ENCODE data around the gene BTNL8. TPM values are rescaled to one million over a fixed set of nuclear protein-coding genes. Genes with fewer than 3 reads are reported as not detected.

Gene BTNL8
- total RNA-seq, 3 donors from 2014 or later: 0.15 to 0.16 TPM; not detected in 1

- Histone ChIP-seq H3K27ac (no peak overlapping the region), H3K9me3 (no peaks in the 10 kb centered on the region), H3K27me3 (no peaks in the 10 kb centered on the region), H3K4me1 (no peaks in the 10 kb centered on the region), H3K36me3 (no peaks in the 10 kb centered on the region), H3K4me3 (no peak overlapping the region)
- no peak for TF ChIP-seq CTCF (IDR thresholded peaks at IDR 0.05)
- no peak for TF ChIP-seq POLR2A (IDR thresholded peaks at IDR 0.05)
- no peak for TF ChIP-seq POLR2AphosphoS5 (IDR thresholded peaks at IDR 0.05)
- DNase-seq (ENCODE audit: low spot score in 2 of 2): no peak
- intact Hi-C loops (cut with DNase I; ENCODE audit: low total_unique reads): no loop called here
Measured at GRCh38 chr5:180914646-180915045, 15.7 kb downstream of the BTNL8 start.

- Histone ChIP-seq H3K9me3 (no peaks in the 10 kb centered on the region), H3K27ac (no peak overlapping the region), H3K4me3 (no peak overlapping the region), H3K36me3 (no peaks in the 10 kb centered on the region), H3K27me3 (no peaks in the 10 kb centered on the region), H3K4me1 (no peaks in the 10 kb centered on the region)
- intact Hi-C loops (cut with DNase I; ENCODE audit: low total_unique reads): no loop called here
- no peak for TF ChIP-seq CTCF (IDR thresholded peaks at IDR 0.05)
- TF ChIP-seq POLR2AphosphoS5 (IDR thresholded peaks at IDR 0.05): no peak
- TF ChIP-seq POLR2A (IDR thresholded peaks at IDR 0.05): no peak
- no peak for DNase-seq (ENCODE audit: low spot score in 2 of 2)
Measured at GRCh38 chr5:180915924-180916323, 17.0 kb downstream of the BTNL8 start.

- Histone ChIP-seq H3K4me1 (no peaks in the 10 kb centered on the region), H3K4me3 (no peak overlapping the region), H3K9me3 (peaks cover 0 to 10% of the 10 kb centered on the region in 2 donors), H3K36me3 (no peaks in the 10 kb centered on the region), H3K27me3 (no peaks in the 10 kb centered on the region), H3K27ac (no peak overlapping the region)
- DNase-seq (ENCODE audit: low spot score in 2 of 2): no peak
- TF ChIP-seq POLR2AphosphoS5 (IDR thresholded peaks at IDR 0.05) (no peak), POLR2A (IDR thresholded peaks at IDR 0.05) (no peak), CTCF (IDR thresholded peaks at IDR 0.05) (no peak)
- intact Hi-C loops (cut with DNase I; ENCODE audit: low total_unique reads): no loop called here
Measured at GRCh38 chr5:180918380-180918779, 19.4 kb downstream of the BTNL8 start.

- intact Hi-C loops (cut with DNase I; ENCODE audit: low total_unique reads): no loop called here
- H3K27ac ChIP-seq: no peak overlapping the region
- no peaks in the 10 kb centered on the region for H3K27me3 ChIP-seq
- H3K4me1 ChIP-seq: no peaks in the 10 kb centered on the region
- peaks cover 5 to 14% of the 10 kb centered on the region in 2 donors for H3K9me3 ChIP-seq
- H3K36me3 ChIP-seq: no peaks in the 10 kb centered on the region
- DNase-seq (ENCODE audit: low spot score in 2 of 2): no peak
- no peak overlapping the region for H3K4me3 ChIP-seq
- TF ChIP-seq POLR2A (IDR thresholded peaks at IDR 0.05) (no peak), POLR2AphosphoS5 (IDR thresholded peaks at IDR 0.05) (no peak), CTCF (IDR thresholded peaks at IDR 0.05) (no peak)
Measured at GRCh38 chr5:180920710-180921109, 21.8 kb downstream of the BTNL8 start.

GRCh38 chr5:180922932-180923331 is 24.0 kb downstream of the BTNL8 start:
- TF ChIP-seq CTCF (IDR thresholded peaks at IDR 0.05) (no peak), POLR2A (IDR thresholded peaks at IDR 0.05) (no peak), POLR2AphosphoS5 (IDR thresholded peaks at IDR 0.05) (no peak)
- H3K9me3 ChIP-seq: peaks cover 5 to 30% of the 10 kb centered on the region in 2 donors

More at GRCh38 chr5:180922932-180923331, 24.0 kb downstream of the BTNL8 start:
- no peaks in the 10 kb centered on the region for H3K27me3 ChIP-seq
- H3K4me1 ChIP-seq: no peaks in the 10 kb centered on the region
- intact Hi-C loops (cut with DNase I; ENCODE audit: low total_unique reads): no loop called here
- no peak overlapping the region for H3K27ac ChIP-seq
- no peak overlapping the region for H3K4me3 ChIP-seq
- no peaks in the 10 kb centered on the region for H3K36me3 ChIP-seq
- no peak for DNase-seq (ENCODE audit: low spot score in 2 of 2)
